Activated T-cell treated with anti-CD3 and anti-CD28 coated beads, Interleukin-2, amount 50 U/mL, for 72 hours (primary cell): Measurements from ENCODE around the gene CHRNA7. TPM values are rescaled to one million over a fixed set of nuclear protein-coding genes. Genes with fewer than 3 reads are reported as not detected.
"Not testable (repeated sequence)": the region's sequence is repeated elsewhere in the genome, so short reads cannot be mapped to it uniquely, and the experiment has no call there.

Experiments
- ATAC-seq, 2 donors: fragments of 150-1000 bp; cut with Tn5 transposase; replicated peaks in 1 of 2; 2 replicates each; pipeline ENCODE4 v1.10.0; 2021; ENCODE audit warnings: moderate library complexity in 2 of 2, mild to moderate bottlenecking in 1 of 2
- DNase-seq, 2 donors: peaks; one replicate each; pipeline ENCODE4 v3.0.0; 2021 to 2022; ENCODE audit warnings: mixed read lengths in 1 of 2
- H3K27ac Mint-ChIP-seq: one replicate; pipeline ENCODE4 v1.8.0; 2022; ENCODE audit warnings: mild to moderate bottlenecking, moderate library complexity, mixed read lengths
- H3K27me3 Mint-ChIP-seq: one replicate; pipeline ENCODE4 v1.8.0; 2022; ENCODE audit warnings: low read depth, mixed read lengths
- H3K36me3 Mint-ChIP-seq, 2 donors: one replicate each; pipeline ENCODE4 v1.8.0; 2022; ENCODE audit warnings: mixed read lengths in 2 of 2, mild to moderate bottlenecking in 1 of 2; ENCODE audit not compliant: insufficient read depth in 2 of 2
- H3K4me1 Mint-ChIP-seq: one replicate; pipeline ENCODE4 v1.8.0; 2022; ENCODE audit warnings: low read depth, mixed read lengths
- H3K4me3 Mint-ChIP-seq, 2 donors: one replicate each; pipeline ENCODE4 v1.8.0; 2022; ENCODE audit warnings: mild to moderate bottlenecking in 2 of 2, mixed read lengths in 2 of 2, moderate library complexity in 2 of 2
- H3K9me3 Mint-ChIP-seq, 2 donors: one replicate each; pipeline ENCODE4 v1.8.0; 2022; ENCODE audit warnings: mixed read lengths in 2 of 2
- total RNA-seq, 2 donors: library from RNA; stranded (reverse); gene quantifications; one replicate each; pipeline ENCODE4 v1.2.3, GENCODE V29; 2022

CHRNA7 gene
- total RNA-seq, 2 donors from 2014 or later, result 0.46 to 0.51 TPM

DNA sequence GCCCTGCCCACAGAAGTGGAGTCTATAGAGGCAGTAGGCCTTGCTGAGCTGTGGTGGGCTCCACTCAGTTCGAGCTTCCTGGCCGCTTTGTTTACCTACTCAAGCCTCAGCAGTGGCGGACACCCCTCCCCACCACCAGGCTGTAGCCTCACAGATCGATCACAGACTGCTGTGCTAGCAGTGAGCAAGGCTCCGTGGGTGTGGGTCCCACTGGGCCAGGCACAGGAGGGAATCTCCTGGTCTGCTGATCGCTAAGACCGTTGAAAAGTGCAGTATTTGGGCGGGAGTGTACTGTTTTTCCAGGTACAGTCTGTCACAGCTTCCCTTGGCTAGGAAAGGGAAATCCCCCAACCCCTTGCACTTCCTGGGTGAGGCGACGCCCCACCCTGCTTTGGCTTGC is 115.2 kb downstream of the CHRNA7 start:
- not testable (repeated sequence) for H3K36me3 Mint-ChIP-seq, ATAC-seq, DNase-seq, H3K4me3 Mint-ChIP-seq, H3K4me1 Mint-ChIP-seq, H3K27ac Mint-ChIP-seq, H3K27me3 Mint-ChIP-seq, H3K9me3 Mint-ChIP-seq

DNA sequence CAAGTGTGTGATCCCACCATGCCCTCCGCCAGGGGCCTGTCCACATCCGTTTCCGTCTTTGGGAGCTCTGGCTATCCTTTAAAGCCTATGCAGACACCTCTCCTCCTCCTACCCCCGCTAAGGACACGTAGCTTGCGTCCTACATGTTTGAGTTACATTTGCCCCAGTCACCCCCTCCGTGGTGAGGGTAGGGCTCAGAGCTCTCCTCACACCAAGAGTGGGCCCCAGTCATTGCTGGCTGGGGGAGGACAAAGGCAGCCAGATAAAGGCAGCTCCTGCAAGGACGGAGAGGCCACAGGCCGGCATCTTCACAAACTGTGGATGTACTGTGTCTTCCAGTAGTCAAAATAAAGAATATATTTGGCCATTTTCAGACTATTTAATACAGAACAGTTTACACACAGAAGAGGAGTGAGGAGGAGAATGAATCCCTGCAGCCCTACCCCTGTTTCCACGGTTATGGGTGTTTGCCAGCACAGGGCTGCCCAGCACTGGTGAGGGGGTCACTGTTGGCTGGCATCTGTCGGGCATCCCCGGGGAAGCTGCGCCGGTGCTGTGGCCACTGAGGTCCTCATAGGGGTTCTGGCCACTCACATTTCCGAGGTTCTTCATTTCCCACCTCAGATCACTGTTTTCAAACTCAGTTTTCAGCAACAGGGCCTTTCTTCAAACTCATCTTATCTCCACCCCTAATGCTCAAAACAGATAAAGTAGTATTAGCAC is 118.7 kb downstream of the CHRNA7 start:
- Mint-ChIP-seq H3K27ac (no peak overlapping the region), H3K27me3 (no peaks in the 10 kb centered on the region), H3K36me3 (no peaks in the 10 kb centered on the region), H3K4me3 (no peak overlapping the region), H3K9me3 (no peaks in the 10 kb centered on the region), H3K4me1 (no peaks in the 10 kb centered on the region)
- ATAC-seq (no peak), DNase-seq (no peak)

DNA sequence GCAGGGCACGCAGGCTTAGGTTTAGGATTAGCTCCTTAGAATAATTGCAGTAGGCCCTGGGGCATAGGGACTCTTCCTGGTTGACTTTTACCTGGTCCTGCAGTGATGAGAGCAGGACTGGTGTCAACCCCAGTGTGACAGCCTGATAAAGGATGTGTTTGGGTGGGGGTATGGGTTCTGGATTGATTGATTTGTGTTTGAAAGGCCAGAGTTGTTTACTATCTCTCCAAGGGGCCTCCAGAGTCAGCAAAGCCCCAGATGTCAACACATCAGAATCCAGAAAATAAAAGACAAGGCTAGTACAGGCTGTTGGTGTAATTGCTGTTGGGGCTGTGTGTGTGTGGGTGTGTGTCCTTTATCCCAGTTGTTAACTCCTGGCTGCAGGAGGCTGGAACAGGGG is 122.3 kb downstream of the CHRNA7 start:
- no peak overlapping the region for H3K27ac Mint-ChIP-seq
- no peaks in the 10 kb centered on the region for H3K9me3 Mint-ChIP-seq
- DNase-seq, result no peak
- no peak for ATAC-seq
- H3K27me3 Mint-ChIP-seq, result no peaks in the 10 kb centered on the region
- no peak overlapping the region for H3K4me3 Mint-ChIP-seq
- H3K36me3 Mint-ChIP-seq, result no peaks in the 10 kb centered on the region
- H3K4me1 Mint-ChIP-seq, result no peaks in the 10 kb centered on the region

DNA sequence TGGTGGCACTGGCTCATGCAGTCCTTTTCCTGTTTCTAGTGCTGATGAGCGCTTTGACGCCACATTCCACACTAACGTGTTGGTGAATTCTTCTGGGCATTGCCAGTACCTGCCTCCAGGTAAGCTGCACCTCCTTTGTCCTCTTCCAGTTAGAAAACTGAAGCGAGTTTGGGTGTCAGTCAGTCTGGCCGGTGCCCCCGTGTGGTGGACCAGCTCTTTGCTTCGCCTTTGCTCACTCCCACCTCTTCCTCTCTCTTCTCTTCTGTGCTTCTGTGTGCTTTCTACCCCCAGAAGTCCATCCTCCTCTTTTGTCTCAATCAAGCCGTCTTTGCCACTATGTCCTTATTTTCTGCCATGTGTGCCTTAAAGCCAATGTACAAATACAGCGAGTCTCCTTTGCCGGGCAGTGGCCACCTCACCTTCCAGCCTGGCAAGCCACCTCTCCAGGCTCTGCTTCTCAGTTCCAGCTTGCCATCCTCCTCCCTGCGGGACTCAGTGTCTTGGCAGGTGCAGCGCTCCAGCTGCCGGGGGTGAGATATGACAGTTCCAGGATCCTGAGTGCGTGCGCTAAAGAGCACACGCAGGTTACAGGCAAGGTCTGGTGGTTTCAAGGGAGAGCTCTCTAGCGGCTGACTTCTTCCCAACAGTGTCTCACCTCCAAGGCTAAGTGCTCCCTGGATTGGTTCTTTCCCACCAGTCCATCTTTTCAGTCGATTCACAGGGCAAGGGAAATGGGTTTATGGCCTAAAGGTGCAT is 123.7 kb downstream of the CHRNA7 start:
- H3K4me3 Mint-ChIP-seq, DNase-seq: not testable (repeated sequence)

GRCh38 chr15:32162143-32162542 is 131.8 kb downstream of the CHRNA7 start:
- not testable (repeated sequence) for H3K36me3 Mint-ChIP-seq, H3K27me3 Mint-ChIP-seq, H3K9me3 Mint-ChIP-seq

More for the DNA sequence above, 123.7 kb downstream of the CHRNA7 start:
- H3K27ac Mint-ChIP-seq, H3K36me3 Mint-ChIP-seq, H3K4me1 Mint-ChIP-seq, ATAC-seq, H3K9me3 Mint-ChIP-seq, H3K27me3 Mint-ChIP-seq: not testable (repeated sequence)

DNA sequence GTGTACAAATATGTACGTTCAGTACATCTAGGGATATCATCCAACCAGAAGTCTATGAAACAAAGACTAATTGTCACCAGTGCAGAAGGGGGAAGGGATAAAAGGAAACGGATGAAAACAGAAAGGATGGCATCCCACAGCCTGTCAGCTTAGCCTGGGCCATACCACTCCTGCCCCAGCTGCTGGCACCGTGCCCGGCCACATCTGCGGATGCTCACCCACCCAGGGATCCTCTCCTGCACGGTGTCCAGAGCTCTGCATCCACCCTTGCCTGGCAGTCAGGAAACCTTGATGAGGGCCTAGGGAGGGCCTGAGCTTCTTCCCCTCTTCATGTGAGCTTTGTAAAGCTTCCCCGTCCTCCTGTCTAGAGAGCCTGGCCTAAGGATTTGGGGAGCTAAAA is 133.8 kb downstream of the CHRNA7 start:
- H3K9me3 Mint-ChIP-seq, H3K27ac Mint-ChIP-seq, ATAC-seq: not testable (repeated sequence)

More at GRCh38 chr15:32162143-32162542, 131.8 kb downstream of the CHRNA7 start:
- H3K4me3 Mint-ChIP-seq, H3K4me1 Mint-ChIP-seq, ATAC-seq, H3K27ac Mint-ChIP-seq, DNase-seq: not testable (repeated sequence)

DNA sequence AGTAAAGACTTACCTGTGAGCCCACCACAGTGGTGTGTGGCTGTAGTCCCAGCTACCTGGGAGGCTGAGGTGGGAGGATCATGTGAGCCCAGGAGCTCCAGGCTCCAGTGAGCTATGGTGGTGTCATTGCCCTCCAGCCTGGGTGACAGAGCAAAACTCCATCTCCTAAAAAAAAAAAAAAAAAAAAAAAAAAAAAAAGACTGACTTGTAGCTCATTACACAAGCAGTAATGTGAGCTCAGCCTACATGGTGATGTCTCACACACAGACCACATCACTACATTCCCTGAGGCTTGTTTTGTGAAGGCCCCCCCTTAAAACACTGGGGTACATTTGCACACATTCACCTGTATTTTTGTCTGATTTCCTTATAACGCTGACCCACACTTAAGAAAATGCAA is 134.4 kb downstream of the CHRNA7 start:
- not testable (repeated sequence) for H3K27ac Mint-ChIP-seq, H3K9me3 Mint-ChIP-seq, H3K27me3 Mint-ChIP-seq, DNase-seq, H3K36me3 Mint-ChIP-seq, H3K4me1 Mint-ChIP-seq, H3K4me3 Mint-ChIP-seq, ATAC-seq

More for the DNA sequence above, 133.8 kb downstream of the CHRNA7 start:
- H3K4me3 Mint-ChIP-seq, H3K36me3 Mint-ChIP-seq, H3K27me3 Mint-ChIP-seq, DNase-seq, H3K4me1 Mint-ChIP-seq: not testable (repeated sequence)

DNA sequence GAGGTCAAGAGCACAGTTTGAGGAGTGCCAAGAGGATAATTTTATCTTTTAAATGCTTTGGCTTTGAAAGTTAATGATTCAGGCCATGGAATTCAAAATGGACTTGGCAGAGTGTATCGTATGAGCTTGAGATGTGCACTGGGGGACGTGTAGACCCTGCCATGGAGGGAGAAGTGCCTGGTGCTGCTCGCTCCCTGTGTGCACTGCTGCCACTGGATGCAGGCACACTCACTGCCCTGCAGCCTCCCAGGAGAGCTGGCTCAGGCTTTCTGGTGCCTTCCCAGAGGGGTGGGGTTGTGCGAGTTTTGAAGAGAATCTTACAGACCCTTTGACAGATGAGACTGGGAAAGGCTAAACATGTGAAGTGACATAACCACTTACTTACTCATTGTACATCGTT is 135.5 kb downstream of the CHRNA7 start:
- H3K27me3 Mint-ChIP-seq, H3K4me1 Mint-ChIP-seq, H3K4me3 Mint-ChIP-seq, H3K27ac Mint-ChIP-seq, H3K36me3 Mint-ChIP-seq, ATAC-seq, DNase-seq, H3K9me3 Mint-ChIP-seq: not testable (repeated sequence)

GRCh38 chr15:32166270-32166669 is 136.0 kb downstream of the CHRNA7 start:
- not testable (repeated sequence) for H3K27ac Mint-ChIP-seq, ATAC-seq, H3K27me3 Mint-ChIP-seq, H3K4me3 Mint-ChIP-seq, H3K9me3 Mint-ChIP-seq, H3K36me3 Mint-ChIP-seq, H3K4me1 Mint-ChIP-seq, DNase-seq

- H3K9me3 Mint-ChIP-seq, H3K4me1 Mint-ChIP-seq, DNase-seq, H3K27me3 Mint-ChIP-seq, H3K4me3 Mint-ChIP-seq, H3K36me3 Mint-ChIP-seq, H3K27ac Mint-ChIP-seq, ATAC-seq: not testable (repeated sequence)
Observed at GRCh38 chr15:32167913-32168312, 137.6 kb downstream of the CHRNA7 start.

DNA sequence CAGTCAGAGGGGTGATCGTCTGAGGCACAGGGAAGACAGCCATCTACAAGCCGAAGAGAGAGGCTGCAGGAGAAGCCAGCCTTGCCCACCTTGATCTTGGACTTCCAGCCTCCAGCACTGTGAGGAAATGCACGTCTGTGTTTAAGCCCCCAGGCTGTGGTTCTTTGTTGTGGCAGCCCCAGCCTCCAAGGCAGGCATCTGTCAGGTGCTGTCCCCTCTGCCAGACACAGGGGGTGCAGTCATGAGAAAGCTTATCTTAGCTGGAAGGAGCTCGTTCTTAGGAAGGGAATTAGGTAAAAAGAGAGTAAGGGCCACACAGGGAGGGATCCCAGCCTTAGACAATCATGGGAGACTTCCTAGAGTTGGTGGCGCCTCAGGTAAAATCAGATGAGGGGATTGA is 150.3 kb downstream of the CHRNA7 start:
- not testable (repeated sequence) for ATAC-seq, H3K36me3 Mint-ChIP-seq, H3K4me3 Mint-ChIP-seq, H3K27me3 Mint-ChIP-seq, H3K27ac Mint-ChIP-seq, DNase-seq, H3K9me3 Mint-ChIP-seq, H3K4me1 Mint-ChIP-seq

DNA sequence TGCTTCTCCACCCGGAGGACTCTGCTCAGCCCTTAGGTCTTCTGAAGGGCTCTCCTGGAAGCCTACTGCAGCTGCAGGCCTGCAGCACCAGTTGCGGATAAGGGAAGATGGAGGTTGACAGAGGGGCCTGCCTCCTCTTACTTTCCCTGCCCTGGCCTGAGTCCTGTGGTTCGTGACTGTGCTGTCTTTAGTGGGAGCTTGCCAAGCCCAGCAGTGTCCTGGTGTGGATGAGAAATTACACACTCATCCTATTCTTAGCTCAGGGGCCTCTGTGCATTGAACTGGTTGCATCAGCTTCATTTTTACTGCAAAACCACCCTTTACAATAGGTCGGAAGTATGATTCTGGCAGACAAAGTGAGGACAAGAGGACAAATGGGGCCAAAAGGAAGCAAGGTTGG is 163.5 kb downstream of the CHRNA7 start:
- not testable (repeated sequence) for H3K27me3 Mint-ChIP-seq, ATAC-seq, H3K27ac Mint-ChIP-seq, H3K9me3 Mint-ChIP-seq, DNase-seq, H3K4me1 Mint-ChIP-seq, H3K36me3 Mint-ChIP-seq, H3K4me3 Mint-ChIP-seq

DNA sequence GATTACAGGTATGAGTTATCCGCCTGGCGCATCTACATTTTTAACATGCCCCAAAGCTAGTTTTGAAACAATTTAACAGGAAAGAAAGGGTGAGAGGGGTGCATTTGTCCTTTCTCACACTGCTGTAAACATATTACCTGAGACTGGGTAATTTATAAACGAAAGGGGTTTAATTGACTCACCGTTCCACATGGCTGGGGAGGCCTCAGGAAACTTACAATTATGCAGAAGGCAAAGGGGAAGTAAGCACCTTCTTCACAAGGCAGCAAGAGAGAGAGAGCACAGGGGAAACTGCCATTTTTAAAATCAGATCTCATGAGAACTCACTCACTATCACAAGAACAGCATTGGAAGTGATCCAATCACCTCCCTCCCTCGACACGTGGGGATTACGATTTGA is 165.9 kb downstream of the CHRNA7 start:
- not testable (repeated sequence) for ATAC-seq, H3K4me3 Mint-ChIP-seq, DNase-seq, H3K9me3 Mint-ChIP-seq, H3K36me3 Mint-ChIP-seq, H3K27me3 Mint-ChIP-seq, H3K4me1 Mint-ChIP-seq, H3K27ac Mint-ChIP-seq

GRCh38 chr15:32198938-32199337 is 168.6 kb downstream of the CHRNA7 start:
- H3K4me3 Mint-ChIP-seq, H3K4me1 Mint-ChIP-seq, H3K36me3 Mint-ChIP-seq, ATAC-seq, DNase-seq, H3K9me3 Mint-ChIP-seq, H3K27ac Mint-ChIP-seq, H3K27me3 Mint-ChIP-seq: not testable (repeated sequence)
